ENCODE results near the gene CALCOCO1. TPM values are rescaled to one million over a fixed set of nuclear protein-coding genes. Genes with fewer than 3 reads are reported as not detected.

CALCOCO1 gene
- total and polyA plus RNA-seq, 2 of the 13 experiments (the other 11 are each of a cell fraction or from before 2014, with no cell fraction given), result 7.7 to 47.7 TPM

GRCh38 chr12:53675701-53676607, 51.3 kb downstream of the CALCOCO1 start, which contains the start of gene ATP5MC2 (continued):
- no peak for TF ChIP-seq KDM4B (CRISPR knock-in tag; IDR thresholded peaks at IDR 0.05)
- TF ChIP-seq MBD4 (IDR thresholded peaks at IDR 0.05; ENCODE audit: borderline replicate concordance, low read length), result no peak
- TF ChIP-seq PLSCR1 (CRISPR knock-in tag; IDR thresholded peaks at IDR 0.05; ENCODE audit: borderline replicate concordance), result no peak
- 0 out of 2 replicates have a peak, but pooled peaks have one; percentile 68 for TF ChIP-seq PCBP1 (IDR thresholded peaks at IDR 0.05; ENCODE audit: borderline replicate concordance, low read depth, low read length)
- TF ChIP-seq SP140L (CRISPR knock-in tag; IDR thresholded peaks at IDR 0.05; ENCODE audit: borderline replicate concordance), result 0 out of 2 replicates have a peak, but pooled peaks have one; percentile 43
- peak; percentile 85; the same call in 1 of the 2 replicates for TF ChIP-seq ZNF232 (CRISPR knock-in tag; IDR thresholded peaks at IDR 0.05; ENCODE audit: borderline replicate concordance)
- no peak for TF ChIP-seq ZNF33A (CRISPR knock-in tag; IDR thresholded peaks at IDR 0.05; ENCODE audit: borderline replicate concordance)
- TF ChIP-seq ZNF839 (CRISPR knock-in tag; IDR thresholded peaks at IDR 0.05; ENCODE audit: borderline replicate concordance), result no peak; the same call in 1 of the 2 replicates
- TF ChIP-seq ZFAT (CRISPR knock-in tag; conservative IDR thresholded peaks at IDR 0.05), result no peak
- peak; percentile 66 for TF ChIP-seq MYPOP (CRISPR knock-in tag; IDR thresholded peaks at IDR 0.05)
- TF ChIP-seq MEF2D (CRISPR knock-in tag; IDR thresholded peaks at IDR 0.05), result peak; percentile 91
- TF ChIP-seq SMAD9 (CRISPR knock-in tag; IDR thresholded peaks at IDR 0.05), result no peak
- TF ChIP-seq MED1 (CRISPR knock-in tag; IDR thresholded peaks at IDR 0.05), result peak; percentile 89
- TF ChIP-seq TBX2 (CRISPR knock-in tag; IDR thresholded peaks at IDR 0.05; ENCODE audit: borderline replicate concordance), result peak; percentile 89
- TF ChIP-seq NONO (IDR thresholded peaks at IDR 0.05), result no peak
- TF ChIP-seq NONO (CRISPR knock-in tag; conservative IDR thresholded peaks at IDR 0.05), result peak; percentile 98
- peak; percentile 78; the same call in 1 of the 2 replicates for TF ChIP-seq GLI4 (CRISPR knock-in tag; IDR thresholded peaks at IDR 0.05; ENCODE audit: borderline replicate concordance)
- peak; percentile 38; the same call in 1 of the 2 replicates for TF ChIP-seq TFE3 (CRISPR knock-in tag; IDR thresholded peaks at IDR 0.05)
- TF ChIP-seq POLR2A (IDR thresholded peaks at IDR 0.05; ENCODE audit: insufficient read depth in 1 of 2, low read depth in 2 of 2, low read length in 2 of 2), result peak; percentile 90 to 91
- no peak for TF ChIP-seq ZNF180 (CRISPR knock-in tag; IDR thresholded peaks at IDR 0.05; ENCODE audit: borderline replicate concordance, low read depth)
- peak; percentile 94 for TF ChIP-seq MYC (CRISPR knock-in tag; IDR thresholded peaks at IDR 0.05; ENCODE audit: borderline replicate concordance)
- TF ChIP-seq XBP1 (CRISPR knock-in tag; IDR thresholded peaks at IDR 0.05), result no peak
- no peak for TF ChIP-seq MTF2 (CRISPR knock-in tag; IDR thresholded peaks at IDR 0.05; ENCODE audit: borderline replicate concordance)
- TF ChIP-seq SAP130 (CRISPR knock-in tag; IDR thresholded peaks at IDR 0.05; ENCODE audit: low read depth), result peak; percentile 91
- no peak for TF ChIP-seq TRIM22 (IDR thresholded peaks at IDR 0.05)

Measured in HepG2 (cell line).